NOMO-1 treated with DMSO at 0.1 percent for 48 hours (cell line): ENCODE data around the gene NLRP9.
"Not testable (repeated sequence)": the region's sequence is repeated elsewhere in the genome, so short reads cannot be mapped to it uniquely, and the experiment has no call there.

Experiments
- DNase-seq: peaks from one replicate; lab custom pipeline; 2025; ENCODE audit not compliant: unreplicated experiment; lab: John Stamatoyannopoulos, UW

NLRP9 gene

DNA sequence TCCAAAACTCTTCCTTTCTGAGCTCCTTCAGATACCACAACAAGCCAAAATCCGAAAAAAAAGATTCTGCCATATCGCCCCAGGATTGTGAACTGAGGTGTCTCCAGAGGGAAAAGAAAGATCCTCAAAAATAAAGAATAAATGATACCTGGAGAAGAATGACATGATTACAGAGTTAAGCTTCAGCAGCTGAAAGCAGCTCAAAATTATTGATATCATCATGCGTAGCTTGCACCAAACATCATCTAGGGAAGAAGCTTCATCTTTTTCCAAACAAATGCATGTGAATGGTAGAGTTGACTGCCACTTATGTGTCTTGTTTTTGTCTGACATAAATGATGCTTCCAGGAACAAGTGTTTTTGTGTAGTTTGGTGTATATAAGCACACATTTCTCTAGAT lies at the start of gene NLRP9:
Gene NLRP9, minus strand, starts transcription at position 101 of the 400 bp plus-strand sequence. Its CDS starts 28 bp downstream, at position 73.
- DNase-seq = no peak

DNA sequence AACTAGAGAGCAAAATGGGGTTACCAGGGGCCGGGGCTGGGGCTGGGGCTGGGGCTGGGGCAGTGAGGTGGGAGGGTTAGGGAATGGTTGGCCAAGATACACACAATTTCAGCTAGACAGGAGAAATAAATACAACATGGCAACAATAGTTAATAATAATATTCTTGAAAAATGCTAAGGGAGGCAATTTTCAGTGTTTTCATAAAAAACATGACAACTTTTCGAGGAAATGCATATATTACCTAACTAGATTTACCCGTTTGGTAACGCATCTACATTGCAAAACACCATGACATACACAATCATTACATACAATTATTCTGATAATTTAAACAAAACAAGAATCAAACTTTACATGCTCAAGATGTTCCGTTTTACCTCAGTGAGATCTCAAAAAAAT lies 42.9 kb upstream of the NLRP9 start:
- no peak for DNase-seq

DNA sequence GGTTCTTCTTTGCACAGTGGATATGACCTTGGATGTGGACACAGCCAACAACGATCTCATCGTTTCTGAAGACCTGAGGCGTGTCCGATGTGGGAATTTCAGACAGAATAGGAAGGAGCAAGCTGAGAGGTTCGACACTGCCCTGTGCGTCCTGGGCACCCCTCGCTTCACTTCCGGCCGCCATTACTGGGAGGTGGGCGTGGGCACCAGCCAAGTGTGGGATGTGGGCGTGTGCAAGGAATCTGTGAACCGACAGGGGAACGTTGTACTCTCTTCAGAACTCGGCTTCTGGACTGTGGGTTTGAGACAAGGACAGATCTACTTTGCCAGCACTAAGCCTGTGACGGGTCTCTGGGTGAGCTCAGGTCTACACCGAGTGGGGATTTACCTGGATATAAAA lies 40.1 kb upstream of the NLRP9 start:
- DNase-seq = no peak

DNA sequence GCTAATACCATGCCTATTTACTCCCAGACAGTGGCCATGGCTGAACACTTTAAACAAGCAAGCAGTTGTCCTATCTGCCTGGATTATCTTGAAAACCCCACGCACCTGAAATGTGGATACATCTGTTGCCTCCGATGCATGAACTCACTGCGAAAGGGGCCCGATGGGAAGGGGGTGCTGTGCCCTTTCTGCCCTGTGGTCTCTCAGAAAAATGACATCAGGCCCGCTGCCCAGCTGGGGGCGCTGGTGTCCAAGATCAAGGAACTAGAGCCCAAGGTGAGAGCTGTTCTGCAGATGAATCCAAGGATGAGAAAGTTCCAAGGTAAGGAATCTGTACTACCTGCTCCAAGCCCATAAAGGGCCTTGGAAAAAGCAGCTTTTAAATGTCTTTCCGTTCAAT lies 39.3 kb upstream of the NLRP9 start:
- no peak for DNase-seq

DNA sequence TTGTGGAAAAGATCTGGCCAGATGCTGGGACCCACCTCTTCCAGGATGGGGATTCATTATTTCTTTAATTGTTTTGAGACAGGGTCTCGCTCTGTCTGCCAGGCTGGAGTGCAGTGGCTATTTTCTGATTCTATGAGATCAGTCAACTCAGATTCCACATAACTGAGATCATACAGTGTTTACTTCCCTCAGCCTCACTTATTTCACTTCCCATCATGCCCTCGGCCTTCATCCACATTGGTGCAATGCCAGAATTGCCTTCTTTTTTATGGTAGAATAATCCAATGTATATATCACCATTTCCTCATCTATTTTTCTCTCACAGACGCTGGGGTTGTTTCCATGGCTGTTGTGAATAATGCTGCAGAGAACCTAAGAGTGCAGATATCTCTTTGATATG lies 31.4 kb upstream of the NLRP9 start:
- not testable (repeated sequence) for DNase-seq

DNA sequence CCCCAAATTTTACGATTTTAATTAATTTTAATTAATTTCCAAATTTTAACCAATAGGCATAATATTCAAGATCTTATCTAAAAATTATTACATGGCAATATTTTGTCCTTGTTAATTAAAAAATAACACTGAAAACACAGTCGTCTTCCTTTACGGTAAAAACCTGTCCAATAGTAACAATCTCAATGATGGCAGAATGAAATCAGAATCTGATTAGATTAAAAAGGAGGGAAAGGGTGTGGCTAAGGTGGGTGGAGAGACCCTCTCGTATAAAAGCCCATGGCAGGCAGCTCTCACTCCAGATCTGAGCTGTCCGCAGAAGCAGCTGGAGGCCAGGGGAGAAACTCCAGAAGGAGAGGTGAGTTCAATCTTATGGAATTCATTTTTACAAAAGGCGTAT lies 30.6 kb upstream of the NLRP9 start, which contains the start of gene RFPL4AL1:
Gene RFPL4AL1, plus strand, starts transcription at position 301 of the 400 bp plus-strand sequence. CDS start 2,687 bp downstream, outside the sequence.
- DNase-seq = not testable (repeated sequence)

DNA sequence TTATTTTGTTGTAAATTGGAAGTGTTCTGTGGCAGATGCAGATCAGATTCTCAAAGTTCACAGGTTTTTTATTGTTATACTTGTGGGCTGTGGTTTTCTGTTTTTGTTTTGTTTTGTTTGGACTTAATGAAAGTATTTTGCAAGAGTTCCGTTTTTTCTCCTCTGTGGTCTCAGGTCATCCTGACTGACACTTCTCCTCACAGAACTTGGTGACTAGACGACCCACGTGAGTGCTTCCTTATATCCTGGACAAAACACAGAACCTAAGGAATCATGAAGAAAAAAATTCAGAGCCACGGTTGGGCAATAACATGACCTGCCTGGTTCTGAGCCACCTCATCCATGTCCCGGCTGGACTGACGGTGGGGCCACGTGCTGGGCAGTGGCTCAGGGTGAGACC lies 28.3 kb upstream of the NLRP9 start:
- DNase-seq = no peak

DNA sequence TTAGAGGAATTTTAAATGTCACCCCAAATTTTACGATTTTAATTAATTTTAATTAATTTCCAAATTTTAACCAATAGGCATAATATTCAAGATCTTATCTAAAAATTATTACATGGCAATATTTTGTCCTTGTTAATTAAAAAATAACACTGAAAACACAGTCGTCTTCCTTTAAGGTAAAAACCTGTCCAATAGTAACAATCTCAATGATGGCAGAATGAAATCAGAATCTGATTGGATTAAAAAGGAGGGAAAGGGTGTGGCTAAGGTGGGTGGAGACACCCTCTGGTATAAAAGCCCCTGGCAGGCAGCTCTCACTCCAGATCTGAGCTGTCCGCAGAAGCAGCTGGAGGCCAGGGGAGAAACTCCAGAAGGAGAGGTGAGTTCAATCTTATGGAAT lies 20.6 kb upstream of the NLRP9 start, which contains the start of gene RFPL4A:
Gene RFPL4A, plus strand, starts transcription at position 301 of the 400 bp plus-strand sequence. CDS start 2,704 bp downstream, outside the sequence.
- DNase-seq = not testable (repeated sequence)

DNA sequence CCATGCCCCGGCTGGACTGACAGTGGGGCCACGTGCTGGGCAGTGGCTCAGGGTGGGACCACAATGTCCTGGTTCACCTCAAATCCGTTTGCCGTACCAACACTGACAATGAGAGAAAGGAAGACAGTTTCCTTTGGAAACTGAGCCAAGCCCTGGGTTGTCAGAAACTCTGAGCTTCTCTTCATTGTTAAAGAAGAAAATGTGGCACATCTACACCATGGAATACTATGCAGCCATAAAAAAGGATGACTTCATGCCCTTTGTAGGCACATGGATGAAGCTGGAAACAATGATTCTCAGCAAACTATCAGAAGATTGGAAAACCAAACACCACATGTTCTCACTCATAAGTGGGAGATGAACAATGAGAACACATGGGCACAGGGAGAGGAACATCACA lies 18.6 kb upstream of the NLRP9 start:
- not testable (repeated sequence) for DNase-seq

DNA sequence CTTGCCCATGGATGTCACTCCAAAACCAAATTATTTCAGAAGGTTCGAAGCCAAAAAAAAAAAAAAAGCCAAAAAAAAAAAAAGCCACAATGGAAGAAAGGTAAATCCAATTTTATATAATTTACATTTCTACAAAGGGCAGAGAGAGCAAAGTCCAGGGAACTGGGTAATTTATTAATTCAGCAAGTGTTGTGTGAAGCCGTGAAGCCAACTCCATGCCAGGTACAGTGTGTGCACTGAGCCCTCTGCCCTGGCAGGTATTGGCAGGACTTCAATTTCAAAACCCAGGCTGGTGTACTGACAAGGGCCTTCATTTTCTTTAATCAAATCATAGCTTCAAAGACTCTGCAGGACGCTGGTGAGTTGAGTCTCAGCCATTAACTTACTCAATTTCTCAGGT lies 15.2 kb upstream of the NLRP9 start:
- no peak for DNase-seq

DNA sequence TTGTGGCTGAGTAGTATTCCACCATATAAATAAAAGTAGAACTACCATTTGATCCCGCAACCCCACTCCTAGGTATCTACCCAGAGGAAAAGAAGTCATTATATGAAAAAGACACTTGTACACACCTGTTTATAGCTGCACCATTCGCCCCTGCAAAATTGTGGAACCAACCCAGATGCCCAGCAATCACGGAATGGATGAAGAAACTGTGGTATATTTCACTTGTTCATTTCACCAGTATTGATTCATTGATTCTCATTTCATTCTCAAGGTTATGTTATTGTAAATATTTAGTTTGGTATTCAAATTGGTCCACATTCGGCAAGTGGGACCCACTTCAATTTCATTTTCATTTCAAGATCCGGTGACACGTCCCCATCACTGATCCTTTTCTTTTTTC lies 12.5 kb upstream of the NLRP9 start:
- no peak for DNase-seq

DNA sequence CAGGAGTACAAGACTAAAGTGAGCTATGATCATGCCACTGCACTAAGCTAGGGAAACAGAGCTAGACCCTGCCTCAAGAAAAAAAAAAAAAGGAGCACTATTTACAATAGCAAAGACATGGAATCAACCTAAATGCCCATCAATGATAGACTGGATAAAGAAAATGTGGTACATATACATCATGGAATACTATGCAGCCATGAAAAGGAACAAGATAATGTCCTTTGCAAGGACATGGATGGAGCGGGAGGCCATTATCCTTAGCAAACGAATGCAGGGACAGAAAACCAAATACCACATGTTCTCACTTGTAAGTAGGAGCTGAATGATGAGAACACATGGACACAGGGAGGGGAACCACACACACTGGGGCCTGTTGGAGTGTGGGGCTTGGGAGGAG lies 7.8 kb downstream of the NLRP9 start:
- not testable (repeated sequence) for DNase-seq

DNA sequence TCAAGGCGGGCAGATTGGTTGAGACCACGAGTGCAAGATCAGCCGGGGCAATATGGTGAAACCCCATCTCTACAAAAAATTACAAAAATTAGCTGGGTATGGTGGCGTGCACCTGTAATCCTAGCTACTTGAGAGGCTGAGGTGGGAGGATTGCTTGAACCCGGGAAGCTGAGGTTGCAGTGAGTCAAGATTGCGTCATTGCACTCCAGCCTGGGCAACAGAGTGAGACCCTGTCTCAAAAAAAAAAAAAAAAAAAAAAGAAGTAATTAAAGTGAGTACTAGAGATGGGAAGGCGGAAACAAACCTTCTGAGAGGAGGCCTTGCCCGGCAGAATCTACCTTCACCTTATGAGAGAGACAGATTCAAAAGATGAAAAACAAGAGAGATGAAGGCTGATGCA lies 14.7 kb downstream of the NLRP9 start:
- DNase-seq = no peak

DNA sequence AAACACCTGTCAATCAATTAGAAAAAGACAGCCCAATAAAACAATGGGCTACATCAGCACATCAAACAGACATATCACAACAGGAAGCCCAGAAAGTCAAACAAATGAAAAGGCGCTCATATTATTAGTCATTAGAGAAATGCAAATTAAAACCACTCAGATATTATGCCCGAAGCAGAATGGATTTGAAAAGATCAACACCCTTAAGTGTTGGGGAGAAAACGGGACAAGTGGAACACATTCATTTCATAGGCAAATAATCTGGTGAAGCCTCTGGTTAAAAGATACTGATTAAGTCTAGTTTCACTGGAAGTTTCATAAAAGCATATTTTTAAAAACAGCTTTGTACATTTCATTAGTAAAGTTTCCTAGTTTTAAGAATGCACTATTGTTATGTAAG lies 17.4 kb downstream of the NLRP9 start:
- DNase-seq = no peak

DNA sequence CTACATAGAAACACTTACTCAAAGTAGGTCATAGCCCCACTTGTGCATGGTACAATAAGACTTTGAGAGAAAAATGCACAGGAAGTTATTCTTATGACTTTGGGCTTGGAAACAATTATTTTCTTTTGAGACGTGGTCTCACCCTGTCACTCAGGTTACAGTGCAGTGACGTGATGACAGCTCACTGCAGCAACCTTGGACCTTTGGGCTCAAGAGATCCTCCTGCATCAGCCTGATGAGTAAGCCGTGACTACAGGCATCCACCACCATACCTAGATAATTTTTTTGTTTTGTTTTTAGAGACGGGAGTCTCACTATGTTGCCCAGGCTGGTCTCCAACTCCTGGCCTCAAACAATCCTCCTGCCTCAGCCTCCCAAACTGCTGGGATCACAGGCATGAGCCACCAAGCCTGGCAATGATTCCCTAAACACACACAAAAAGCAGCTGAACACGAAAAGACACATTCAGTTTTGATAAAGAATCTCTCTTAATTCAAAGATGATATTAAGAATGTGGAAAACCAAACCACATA lies 17.9 kb downstream of the NLRP9 start:
- DNase-seq = no peak

DNA sequence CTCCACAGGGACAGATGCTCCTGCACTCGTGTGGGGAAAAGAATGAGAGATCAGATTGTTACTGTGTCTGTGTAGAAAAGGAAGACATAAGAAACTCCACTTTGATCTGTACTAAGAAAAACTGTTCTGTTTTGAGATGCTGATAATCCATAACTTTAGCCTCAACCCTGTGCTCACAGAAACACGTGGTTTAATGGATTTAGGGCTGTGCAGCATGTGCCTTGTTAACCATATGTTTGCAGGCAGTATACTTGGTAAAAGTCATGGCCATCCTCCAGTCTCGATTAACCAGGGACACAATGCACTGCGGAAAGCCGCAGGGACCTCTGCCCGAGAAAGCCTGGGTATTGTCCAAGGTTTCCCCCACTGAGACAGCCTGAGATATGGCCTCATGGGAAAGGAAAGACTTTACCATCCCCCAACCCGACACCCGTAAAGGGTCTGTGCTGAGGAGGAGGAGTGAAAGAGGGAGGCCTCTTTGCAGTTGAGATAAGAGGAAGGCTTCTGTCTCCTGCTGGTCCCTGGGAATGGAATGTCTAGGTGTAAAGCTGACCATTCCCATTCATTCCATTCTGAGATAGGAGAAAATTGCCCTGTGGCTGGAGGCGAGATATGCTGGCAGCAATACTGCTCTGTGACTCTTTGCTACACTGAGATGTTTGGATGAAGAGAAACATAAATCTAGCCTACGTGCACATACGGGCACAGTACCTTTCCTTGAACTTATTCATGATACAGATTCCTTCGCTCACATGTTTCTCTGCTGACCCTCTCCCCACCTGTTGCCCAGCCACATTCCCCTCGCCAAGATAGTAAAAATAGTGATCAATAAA lies 20.1 kb downstream of the NLRP9 start:
- not testable (repeated sequence) for DNase-seq

DNA sequence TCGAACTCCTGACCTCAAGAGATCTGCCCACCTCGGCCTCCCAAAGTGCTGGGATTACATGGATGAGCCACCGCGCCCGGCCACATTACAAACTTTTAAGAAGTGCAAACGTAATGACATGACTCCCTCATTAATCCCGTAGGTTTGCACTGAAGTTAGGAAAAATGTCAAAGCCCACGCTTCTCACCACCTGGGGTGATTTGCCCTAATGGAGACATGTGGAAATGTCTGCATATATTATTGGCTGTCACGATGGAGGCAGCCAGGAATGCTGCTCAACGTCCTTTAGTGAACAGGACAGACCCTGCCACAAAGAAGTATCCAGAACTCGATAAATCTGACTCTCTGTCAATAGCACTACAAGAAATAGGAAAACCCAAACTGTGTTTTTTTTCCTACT lies 21.0 kb downstream of the NLRP9 start:
- no peak for DNase-seq

DNA sequence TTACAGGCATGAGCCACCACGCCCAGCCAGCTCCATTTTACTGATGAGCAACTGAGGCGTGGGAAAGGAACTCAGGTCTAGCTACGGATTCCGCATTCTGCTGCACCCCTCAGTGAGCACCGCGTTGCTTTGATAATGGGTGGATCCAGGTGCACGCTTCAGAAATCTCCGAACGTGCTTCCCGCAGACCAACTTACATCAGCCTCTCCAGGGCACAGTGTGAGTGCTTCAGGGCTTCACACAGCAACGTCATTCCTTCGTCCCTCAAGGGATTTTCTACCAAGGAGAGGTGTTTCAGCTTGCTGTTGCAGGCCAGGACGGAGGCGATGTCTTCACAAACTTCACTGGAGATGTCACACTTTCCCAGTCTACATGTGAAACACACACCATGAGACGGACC lies 21.7 kb downstream of the NLRP9 start:
- no peak for DNase-seq

DNA sequence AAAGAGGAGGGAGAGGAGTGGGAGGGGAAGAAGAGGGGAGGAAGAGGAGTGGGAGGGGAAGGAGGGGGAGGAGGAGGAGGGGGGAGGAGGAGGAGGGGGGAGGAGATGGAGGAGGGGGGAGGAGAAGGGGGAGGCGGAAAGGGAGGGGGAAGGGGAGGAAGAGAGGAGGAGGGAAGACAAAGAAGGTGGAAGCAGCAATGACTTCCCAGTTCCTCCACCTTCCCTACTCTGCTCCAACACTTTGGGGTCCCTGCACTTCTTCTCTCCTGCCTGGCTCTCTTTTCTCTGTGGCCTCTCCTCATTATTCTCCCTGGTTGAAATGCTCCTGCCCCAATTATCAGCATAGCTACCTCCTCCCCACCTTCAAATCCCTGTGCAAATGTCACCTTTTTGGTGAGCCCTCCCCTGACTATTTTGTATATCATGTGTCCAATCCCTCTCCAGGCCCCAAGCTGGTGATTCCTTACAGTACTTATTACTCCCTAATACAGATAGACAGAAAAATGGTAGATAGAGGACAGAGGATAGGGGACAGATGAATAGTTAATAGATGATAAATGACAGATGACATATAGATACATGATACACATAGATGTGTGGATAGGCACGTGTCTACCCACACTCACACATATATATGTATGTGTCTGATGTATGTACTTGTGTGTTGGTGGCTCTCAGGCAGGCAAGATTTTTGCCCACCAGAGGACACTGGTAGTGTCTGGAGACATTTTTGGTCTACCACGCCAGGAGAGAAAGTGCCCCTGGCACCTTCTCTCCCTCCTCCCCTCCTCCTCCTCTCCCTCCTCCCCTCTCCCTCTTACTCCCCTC lies 25.2 kb downstream of the NLRP9 start:
- DNase-seq = no peak

DNA sequence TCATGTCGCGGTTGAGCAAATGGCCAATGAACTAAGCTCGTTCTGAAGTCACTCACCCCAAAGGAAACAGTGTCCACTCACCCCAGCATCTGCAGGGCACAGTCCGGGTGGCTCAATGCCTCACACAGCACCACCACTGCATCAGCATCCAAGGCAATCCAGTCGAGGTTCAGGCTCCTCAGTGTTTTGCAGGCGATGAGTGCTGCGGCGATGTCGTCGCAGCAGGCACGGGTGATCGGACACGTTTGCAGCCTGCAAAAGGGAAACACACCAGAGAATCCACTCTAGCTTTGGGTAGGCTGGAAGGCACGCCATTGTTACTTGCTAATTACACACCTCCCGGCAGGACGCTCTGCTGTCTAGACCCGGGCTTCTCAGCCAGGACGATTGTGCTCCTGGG lies 26.5 kb downstream of the NLRP9 start:
- DNase-seq = no peak

DNA sequence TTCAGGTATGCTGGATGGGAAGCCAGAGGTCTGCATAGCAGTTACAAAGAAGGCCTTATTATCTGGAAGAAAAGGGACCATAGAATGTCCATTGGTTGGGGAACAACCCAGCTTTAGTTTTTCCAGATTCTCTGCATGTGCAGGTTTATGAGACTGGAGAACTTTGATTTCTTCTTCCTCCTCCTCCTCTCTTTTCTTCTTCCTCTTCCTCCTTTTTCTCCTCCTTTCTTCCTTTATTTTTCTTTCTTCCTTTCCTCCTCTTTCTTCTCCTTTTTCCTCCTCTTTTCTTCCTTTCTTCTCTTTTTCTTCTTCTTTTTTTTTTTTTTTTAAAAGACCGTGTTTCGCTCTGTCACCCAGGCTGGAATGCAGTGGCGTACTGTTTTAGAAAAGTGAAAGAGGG lies 32.2 kb downstream of the NLRP9 start:
- no peak for DNase-seq
